Middle frontal gyrus (tissue), 1 donor: ENCODE results near the gene ZNF821.
"Not testable (repeated sequence)": the region's sequence is repeated elsewhere in the genome, so short reads cannot be mapped to it uniquely, and the experiment has no call there.

Source experiments
- DNase-seq: peaks from one replicate; pipeline ENCODE4 v3.0.0-alpha.2; 2015; ENCODE audit warnings: low spot score; ENCODE audit errors: extremely low spot score

The ZNF821 gene

GRCh38 chr16:71883849-71884638 lies at the start of gene ZNF821:
ZNF821 (minus strand) TSS chr16:71884182; CDS start chr16:71879946, 4,236 bp downstream.
- peak; percentile 68 for DNase-seq

- DNase-seq: no peak
These were observed 49.0 kb upstream of the ZNF821 start for GRCh38 chr16:71933017-71933416.

- DNase-seq: no peak
These were observed 47.6 kb upstream of the ZNF821 start for GRCh38 chr16:71931599-71931998.

GRCh38 chr16:71931001-71931400 lies 47.0 kb upstream of the ZNF821 start:
- no peak for DNase-seq

- DNase-seq: no peak
These were observed 46.1 kb upstream of the ZNF821 start for GRCh38 chr16:71930013-71930563.

- DNase-seq: peak; percentile 37
These were observed 45.1 kb upstream of the ZNF821 start for GRCh38 chr16:71929048-71929447.

- no peak for DNase-seq
These were observed 43.8 kb upstream of the ZNF821 start for GRCh38 chr16:71927787-71928186.

- no peak for DNase-seq
These were observed 43.4 kb upstream of the ZNF821 start for GRCh38 chr16:71927383-71927782.

GRCh38 chr16:71924710-71925109 lies 40.7 kb upstream of the ZNF821 start:
- no peak for DNase-seq

- no peak for DNase-seq
These were observed 40.1 kb upstream of the ZNF821 start for GRCh38 chr16:71923941-71924690.

GRCh38 chr16:71920658-71921057 lies 36.7 kb upstream of the ZNF821 start:
- no peak for DNase-seq

GRCh38 chr16:71919035-71919434 lies 35.1 kb upstream of the ZNF821 start:
- DNase-seq: no peak

GRCh38 chr16:71917900-71918299 lies 33.9 kb upstream of the ZNF821 start:
- DNase-seq: no peak

GRCh38 chr16:71916397-71916920 lies 32.5 kb upstream of the ZNF821 start:
- no peak for DNase-seq

GRCh38 chr16:71915350-71915749 lies 31.4 kb upstream of the ZNF821 start:
- no peak for DNase-seq

GRCh38 chr16:71914802-71915201 lies 30.8 kb upstream of the ZNF821 start:
- DNase-seq: no peak

- DNase-seq: no peak
These were observed 28.7 kb upstream of the ZNF821 start for GRCh38 chr16:71912534-71913275.

GRCh38 chr16:71911121-71911520 lies 27.1 kb upstream of the ZNF821 start:
- no peak for DNase-seq

GRCh38 chr16:71905765-71906164 lies 21.8 kb upstream of the ZNF821 start:
- not testable (repeated sequence) for DNase-seq

GRCh38 chr16:71904239-71904638 lies 20.3 kb upstream of the ZNF821 start:
- DNase-seq: no peak

GRCh38 chr16:71903608-71904007 lies 19.6 kb upstream of the ZNF821 start:
- DNase-seq: no peak
